K562 (cell line): Measurements from ENCODE around the gene LMF2. TPM values are rescaled to one million over a fixed set of nuclear protein-coding genes. Genes with fewer than 3 reads are reported as not detected.

Source experiments
- ADNP ChIP-seq: fragments of 200-800 bp; sonication (Bioruptor generic); IDR thresholded peaks from 2 replicates; pipeline ENCODE4 v1.6.1; 2016; ENCODE audit warnings: missing genetic modification characterization, missing compliant biosample characterization
- ASH1L ChIP-seq: fragments of 450-650 bp; IDR thresholded peaks from 2 replicates; pipeline ENCODE4 v1.6.1; 2018; ENCODE audit warnings: borderline replicate concordance, mild to moderate bottlenecking, low read depth; ENCODE audit not compliant: partially characterized antibody
- CBFA2T3 ChIP-seq: fragments of 450-650 bp; IDR thresholded peaks from 2 replicates; pipeline ENCODE4 v1.6.1; 2017
- CREBBP ChIP-seq: IDR thresholded peaks from one replicate; pipeline ENCODE4 v1.6.1; 2012; ENCODE audit warnings: low read depth, mild to moderate bottlenecking, control low read depth, inconsistent platforms, low read length
- CXXC5 ChIP-seq: fragments of 250-450 bp; sonication (Bioruptor Pico); IDR thresholded peaks from 2 replicates; pipeline ENCODE4 v1.8.0; 2022; ENCODE audit warnings: inconsistent platforms, mild to moderate bottlenecking, moderate library complexity
- ETV5 ChIP-seq: sonication (generic); formaldehyde crosslinking; IDR thresholded peaks from 2 replicates; pipeline ENCODE4 v1.4.0; 2020; ENCODE audit warnings: low read depth, mild to moderate bottlenecking, missing genetic modification reagents
- FOXJ3 ChIP-seq: sonication (generic); formaldehyde crosslinking; IDR thresholded peaks from 2 replicates; pipeline ENCODE4 v1.4.0; 2020; ENCODE audit warnings: mild to moderate bottlenecking, missing genetic modification reagents
- GATA2 ChIP-seq: sonication (generic); formaldehyde crosslinking; IDR thresholded peaks from 2 replicates; pipeline ENCODE4 v1.4.0; 2020; ENCODE audit warnings: mild to moderate bottlenecking, missing genetic modification reagents
- GTF2E2 ChIP-seq: fragments of 200-800 bp; sonication (Bioruptor generic); IDR thresholded peaks from 2 replicates; pipeline ENCODE4 v1.6.1; 2016; ENCODE audit warnings: missing genetic modification characterization, missing compliant biosample characterization
- KDM2B ChIP-seq: fragments of 250-450 bp; sonication (Bioruptor Pico); IDR thresholded peaks from 2 replicates; pipeline ENCODE4 v1.8.0; 2021; ENCODE audit warnings: mild to moderate bottlenecking, moderate library complexity
- MECOM ChIP-seq: fragments of 250-450 bp; sonication (Bioruptor Pico); IDR thresholded peaks from 2 replicates; pipeline ENCODE4 v1.8.0; 2022; ENCODE audit warnings: inconsistent platforms
- NFIC ChIP-seq: fragments of 450-650 bp; IDR thresholded peaks from 2 replicates; pipeline ENCODE4 v1.6.1; 2017; ENCODE audit warnings: mild to moderate bottlenecking, inconsistent platforms
- PHF21A ChIP-seq: fragments of 450-650 bp; IDR thresholded peaks from 2 replicates; pipeline ENCODE4 v1.6.1; 2017; ENCODE audit warnings: low read depth, borderline replicate concordance
- POLR2B ChIP-seq: fragments of 450-650 bp; IDR thresholded peaks from 2 replicates; pipeline ENCODE4 v1.6.1; 2018; ENCODE audit warnings: low read depth; ENCODE audit not compliant: partially characterized antibody
- POLR3G ChIP-seq: IDR thresholded peaks from 2 replicates; pipeline ENCODE4 v1.6.1; 2011; ENCODE audit not compliant: insufficient read length, insufficient replicate concordance; ENCODE audit errors: extremely low read depth
- RBM17 ChIP-seq: fragments of 200-400 bp; formaldehyde crosslinking; IDR thresholded peaks from 2 replicates; pipeline ENCODE4 v1.6.1; 2017; ENCODE audit warnings: low read depth, mild to moderate bottlenecking, low read length, borderline replicate concordance
- RFX1 ChIP-seq: fragments of 450-650 bp; IDR thresholded peaks from 2 replicates; pipeline ENCODE4 v1.6.1; 2016; ENCODE audit warnings: mild to moderate bottlenecking, moderate library complexity
- SIN3A ChIP-seq, 2 experiments: fragments of 150-350 bp in 1 of 2; IDR thresholded peaks; 2 replicates each; pipeline ENCODE4 v1.6.1; 2011 to 2016; ENCODE audit warnings: borderline replicate concordance in 2 of 2, low read depth in 2 of 2, low read length in 2 of 2, mild to moderate bottlenecking in 2 of 2, moderate library complexity in 2 of 2; ENCODE audit not compliant: control insufficient read depth in 1 of 2
- TAL1 ChIP-seq: fragments of 450-650 bp; IDR thresholded peaks from 2 replicates; pipeline ENCODE4 v1.6.1; 2016; ENCODE audit warnings: mild to moderate bottlenecking
- TCF3 ChIP-seq: sonication (generic); formaldehyde crosslinking; IDR thresholded peaks from 2 replicates; pipeline ENCODE4 v1.4.0; 2020; ENCODE audit warnings: mild to moderate bottlenecking, missing genetic modification reagents
- TGIF2 ChIP-seq: sonication (generic); formaldehyde crosslinking; IDR thresholded peaks from 2 replicates; pipeline ENCODE4 v1.8.1; 2022; ENCODE audit warnings: mild to moderate bottlenecking, missing genetic modification reagents, moderate library complexity
- YY1 ChIP-seq, 3 experiments: IDR thresholded peaks; 2 replicates each; pipeline ENCODE4 v1.6.1; 2011; ENCODE audit warnings: low read length in 2 of 3, mild to moderate bottlenecking in 2 of 3, moderate library complexity in 2 of 3, borderline replicate concordance in 1 of 3, control low read depth in 1 of 3, low read depth in 1 of 3; ENCODE audit not compliant: insufficient read depth in 3 of 3, insufficient replicate concordance in 2 of 3, control insufficient read depth in 1 of 3, insufficient read length in 1 of 3; ENCODE audit errors: extremely low read depth in 1 of 3
- ZBED1 ChIP-seq: IDR thresholded peaks from 2 replicates; pipeline ENCODE4 v1.6.1; 2014
- ZBTB8A ChIP-seq: fragments of 450-650 bp; IDR thresholded peaks from 2 replicates; pipeline ENCODE4 v1.6.1; 2018; ENCODE audit warnings: mild to moderate bottlenecking, moderate library complexity; ENCODE audit not compliant: partially characterized antibody
- ZNF121 ChIP-seq: sonication (generic); formaldehyde crosslinking; conservative IDR thresholded peaks from 2 replicates; pipeline ENCODE4 v1.8.0; 2022; ENCODE audit warnings: missing genetic modification reagents
- ZNF197 ChIP-seq: fragments of 200-800 bp; sonication (Bioruptor generic); IDR thresholded peaks from 2 replicates; pipeline ENCODE4 v1.6.1; 2016; ENCODE audit warnings: low read depth, missing genetic modification characterization, missing compliant biosample characterization
- ZNF212 ChIP-seq: fragments of 450-650 bp; formaldehyde crosslinking; IDR thresholded peaks from 2 replicates; pipeline ENCODE4 v1.4.0; 2020; ENCODE audit warnings: mild to moderate bottlenecking
- ZNF274 ChIP-seq: IDR thresholded peaks from 2 replicates; pipeline ENCODE4 v1.6.1; 2011; ENCODE audit warnings: low read depth, mild to moderate bottlenecking, low read length, moderate library complexity, borderline replicate concordance
- ZNF282 ChIP-seq: sonication (generic); formaldehyde crosslinking; IDR thresholded peaks from 2 replicates; pipeline ENCODE4 v1.8.1; 2023; ENCODE audit warnings: missing genetic modification reagents
- ZNF384 ChIP-seq: IDR thresholded peaks from 2 replicates; pipeline ENCODE4 v1.6.1; 2012; ENCODE audit warnings: low read depth, low read length, improper control_type of control experiment
- ZNF408 ChIP-seq: fragments of 250-450 bp; sonication (Bioruptor Pico); IDR thresholded peaks from 2 replicates; pipeline ENCODE4 v1.4.0; 2020; ENCODE audit warnings: low read depth, mild to moderate bottlenecking, moderate library complexity
- polyA plus RNA-seq, 8 experiments: library from polyadenylated mRNA; depleted of rRNA in 4 of 8; stranded (reverse) in 5 of 8; unstranded in 3 of 8; fragments of >200 nt; fragmentation: Nextera tagmentation in 2 of 8; fragmentation: Illumina TruSeq in 1 of 8; extraction: Ambion mirVana in 2 of 8; extraction: Trizol in 1 of 8; gene quantifications; 2 replicates each; pipeline versions ENCODE4 v1.2.1 to v1.2.3, GENCODE V29; 2011 to 2014; ENCODE audit warnings: inconsistent platforms in 1 of 8, missing spikeins in 1 of 8
- total RNA-seq, 7 experiments: library from RNA; depleted of rRNA in 6 of 7; stranded (reverse); fragments of >200 nt in 6 of 7; fragmentation: Illumina TruSeq in 2 of 7; extraction: Trizol in 2 of 7; gene quantifications; 2 replicates each; pipeline versions ENCODE4 v1.2.1 to v1.2.3, GENCODE V29; 2011 to 2021; ENCODE audit warnings: low replicate concordance in 1 of 7
- TF ChIP-seq, protein P1 (sequence below): fragments of 250-450 bp; sonication (Bioruptor Pico); IDR thresholded peaks from 2 replicates; pipeline ENCODE4 v1.8.0; 2021; ENCODE audit warnings: moderate library complexity, mild to moderate bottlenecking, inconsistent platforms

Gene LMF2
- total and polyA plus RNA-seq, 9 of the 15 experiments (the other 6 are each of a cell fraction or from before 2014, with no cell fraction given), result 0.08 to 37.1 (median 7.6) TPM

DNA sequence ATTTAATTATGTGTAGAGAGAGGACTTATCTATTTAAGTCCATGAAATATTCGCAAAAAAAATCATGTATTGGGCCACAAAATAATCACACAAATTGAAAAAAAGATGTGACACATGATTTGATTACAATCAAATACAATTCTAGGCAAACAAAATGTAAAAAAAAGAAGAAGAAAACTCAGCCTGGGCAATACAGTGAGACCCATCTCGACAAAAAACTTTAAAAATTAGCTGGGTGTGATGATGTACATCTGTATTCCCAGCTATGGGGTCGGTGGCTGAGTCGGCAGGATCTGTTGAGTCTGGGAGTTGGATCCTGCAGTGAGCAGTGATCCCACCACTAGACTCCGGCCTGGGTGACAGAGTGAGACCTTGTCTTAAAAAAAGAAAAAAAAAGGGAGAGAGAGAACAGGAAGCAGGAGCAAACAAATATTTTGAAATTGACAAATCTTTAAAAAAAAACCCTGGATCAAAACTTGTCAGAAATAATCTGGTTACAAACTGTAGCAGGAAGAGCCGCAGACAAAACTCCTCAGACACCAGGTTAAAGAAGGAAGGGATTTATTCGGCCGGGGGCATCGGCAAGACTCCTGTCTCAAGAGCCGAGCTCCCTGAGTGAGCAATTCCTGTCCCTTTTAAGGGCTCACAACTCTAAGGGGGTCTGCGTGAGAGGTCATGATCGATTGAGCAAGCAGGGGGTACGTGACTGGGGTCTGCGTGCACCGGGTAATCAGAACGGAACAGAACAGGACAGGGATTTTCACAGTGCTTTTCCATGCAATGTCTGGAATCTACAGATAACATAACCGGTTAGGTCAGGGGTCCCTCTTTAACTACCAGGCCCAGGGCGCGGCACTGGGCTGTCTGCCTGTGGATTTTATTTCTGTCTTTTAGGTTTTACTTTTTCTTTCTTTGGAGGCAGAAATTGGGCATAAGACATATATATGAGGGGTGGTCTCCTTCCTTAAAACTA, 25.6 kb upstream of the LMF2 start (continued):
- no peak for TF ChIP-seq RBM17
- TF ChIP-seq TGIF2 (CRISPR knock-in tag), result no peak
- no peak for TF ChIP-seq MECOM
- no peak for TF ChIP-seq GTF2E2 (tag)
- peak; percentile 86 for TF ChIP-seq CBFA2T3
- TF ChIP-seq ZNF197 (CRISPR knock-in tag), result no peak
- TF ChIP-seq CXXC5 (CRISPR knock-in tag), result peak; percentile 29; the same call in 1 of the 2 replicates
- TF ChIP-seq POLR3G, result no peak
- TF ChIP-seq SIN3A (IDR thresholded peaks at IDR 0.05; ENCODE audit: borderline replicate concordance in 2 of 2, control insufficient read depth in 1 of 2, low read depth in 2 of 2, low read length in 2 of 2), result no peak
- no peak for TF ChIP-seq ZNF408 (CRISPR knock-in tag)
- no peak for TF ChIP-seq FOXJ3 (CRISPR knock-in tag)
- TF ChIP-seq ZNF274, result no peak
- peak; percentile 83 for TF ChIP-seq TAL1
- TF ChIP-seq ASH1L, result no peak
- no peak for TF ChIP-seq CREBBP
- TF ChIP-seq TCF3 (CRISPR knock-in tag), result peak; percentile 83
- TF ChIP-seq, protein P1, sequence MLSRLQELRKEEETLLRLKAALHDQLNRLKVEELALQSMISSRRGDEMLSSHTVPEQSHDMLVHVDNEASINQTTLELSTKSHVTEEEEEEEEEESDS (CRISPR knock-in tag), result no peak
- no peak for TF ChIP-seq YY1 (IDR thresholded peaks at IDR 0.05; ENCODE audit: borderline replicate concordance in 1 of 3, control insufficient read depth in 1 of 3, extremely low read depth in 1 of 3, insufficient read depth in 3 of 3, insufficient read length in 1 of 3, insufficient replicate concordance in 2 of 3, low read depth in 1 of 3, low read length in 2 of 3)
- TF ChIP-seq ZBED1, result no peak
- TF ChIP-seq ZBTB8A, result no peak
- TF ChIP-seq POLR2B, result no peak
- TF ChIP-seq ZNF282 (CRISPR knock-in tag), result no peak
- TF ChIP-seq ZNF121, result peak; percentile 54
- no peak for TF ChIP-seq ADNP (tag)
- peak; percentile 35; the same call in 1 of the 2 replicates for TF ChIP-seq NFIC
- no peak for TF ChIP-seq ETV5 (CRISPR knock-in tag)
- TF ChIP-seq ZNF384, result no peak
- TF ChIP-seq RFX1, result no peak
- TF ChIP-seq ZNF212 (CRISPR knock-in tag), result no peak
- no peak for TF ChIP-seq PHF21A
- TF ChIP-seq GATA2, result 0 out of 2 replicates have a peak, but pooled peaks have one; percentile 19
- TF ChIP-seq KDM2B (CRISPR knock-in tag), result no peak
